ENCODE measurements around the gene CBX1.

Gene CBX1

GRCh38 chr17:48101012-48101720 is at the start of gene CBX1:
Gene CBX1, minus strand, starts transcription at chr17:48101478. Its CDS starts 24,474 bp downstream, at chr17:48077004.
- DNase-seq (ENCODE audit: low spot score) = peak; percentile 93
- no peak for TF ChIP-seq CTCF (IDR thresholded peaks at IDR 0.05; ENCODE audit: extremely low read depth, insufficient read depth, missing control alignments)
- in situ Hi-C loops (cut with MboI; ENCODE audit: low pct_unique_long_range_greater_than_20kb, low sequenced_read_pairs, unreplicated experiment) = no loop called here

GRCh38 chr17:48150597-48151001 is 49.3 kb upstream of the CBX1 start:
- no peak for TF ChIP-seq CTCF (IDR thresholded peaks at IDR 0.05; ENCODE audit: extremely low read depth, insufficient read depth, missing control alignments)
- in situ Hi-C loops (cut with MboI; ENCODE audit: low pct_unique_long_range_greater_than_20kb, low sequenced_read_pairs, unreplicated experiment) = no loop called here
- DNase-seq (ENCODE audit: low spot score) = no peak

- no peak for TF ChIP-seq CTCF (IDR thresholded peaks at IDR 0.05; ENCODE audit: extremely low read depth, insufficient read depth, missing control alignments)
- in situ Hi-C loops (cut with MboI; ENCODE audit: low pct_unique_long_range_greater_than_20kb, low sequenced_read_pairs, unreplicated experiment) = no loop called here
- DNase-seq (ENCODE audit: low spot score) = no peak
These were observed 48.6 kb upstream of the CBX1 start for GRCh38 chr17:48149787-48150463.

- no peak for DNase-seq (ENCODE audit: low spot score)
- TF ChIP-seq CTCF (IDR thresholded peaks at IDR 0.05; ENCODE audit: extremely low read depth, insufficient read depth, missing control alignments) = no peak
- in situ Hi-C loops (cut with MboI; ENCODE audit: low pct_unique_long_range_greater_than_20kb, low sequenced_read_pairs, unreplicated experiment) = no loop called here
These were observed 47.8 kb upstream of the CBX1 start for GRCh38 chr17:48148854-48149786.

- DNase-seq (ENCODE audit: low spot score) = no peak
- in situ Hi-C loops (cut with MboI; ENCODE audit: low pct_unique_long_range_greater_than_20kb, low sequenced_read_pairs, unreplicated experiment) = no loop called here
- no peak for TF ChIP-seq CTCF (IDR thresholded peaks at IDR 0.05; ENCODE audit: extremely low read depth, insufficient read depth, missing control alignments)
These were observed 46.9 kb upstream of the CBX1 start for GRCh38 chr17:48148029-48148770.

Measured in GM13977 (cell line).